GM19467 (cell line): ENCODE results near the gene PDE6H.

Source experiments
- ATAC-seq: cut with Tn5 transposase; IDR thresholded peaks from one replicate; pipeline ENCODE4 v1.9.1; 2021; ENCODE audit warnings: mild to moderate bottlenecking, moderate library complexity; ENCODE audit not compliant: unreplicated experiment

Gene PDE6H

GRCh38 chr12:14999695-15000365 lies 27.0 kb downstream of the PDE6H start:
- ATAC-seq: no peak

- no peak for ATAC-seq
These were observed 27.7 kb downstream of the PDE6H start for GRCh38 chr12:15000575-15000974.

- no peak for ATAC-seq
These were observed 29.0 kb downstream of the PDE6H start for GRCh38 chr12:15001733-15002382.

- ATAC-seq: no peak
These were observed 31.6 kb downstream of the PDE6H start for GRCh38 chr12:15004421-15004820.

GRCh38 chr12:15005064-15005463 lies 32.2 kb downstream of the PDE6H start:
- no peak for ATAC-seq

- no peak for ATAC-seq
These were observed 34.7 kb downstream of the PDE6H start for GRCh38 chr12:15007551-15007950.

GRCh38 chr12:15011162-15011561 lies 38.3 kb downstream of the PDE6H start:
- ATAC-seq: no peak

- no peak for ATAC-seq
These were observed 40.9 kb downstream of the PDE6H start for GRCh38 chr12:15013634-15014179.

GRCh38 chr12:15014708-15015107 lies 41.9 kb downstream of the PDE6H start:
- no peak for ATAC-seq

- no peak for ATAC-seq
These were observed 42.3 kb downstream of the PDE6H start for GRCh38 chr12:15015121-15015520.

- ATAC-seq: no peak
These were observed 47.3 kb downstream of the PDE6H start for GRCh38 chr12:15020156-15020555.
